GM18507 (cell line): ENCODE results near the gene FOLR2.

Source experiments
- DNase-seq: peaks from one replicate; pipeline ENCODE4 v3.0.0; 2011; ENCODE audit warnings: low read depth; ENCODE audit not compliant: insufficient read length; ENCODE audit errors: extremely low spot score
- FAIRE-seq: peaks from 2 replicates; lab custom pipeline; 2011; peaks lifted over from hg19 to GRCh38; lab: Jason Lieb, UNC

The FOLR2 gene

DNA sequence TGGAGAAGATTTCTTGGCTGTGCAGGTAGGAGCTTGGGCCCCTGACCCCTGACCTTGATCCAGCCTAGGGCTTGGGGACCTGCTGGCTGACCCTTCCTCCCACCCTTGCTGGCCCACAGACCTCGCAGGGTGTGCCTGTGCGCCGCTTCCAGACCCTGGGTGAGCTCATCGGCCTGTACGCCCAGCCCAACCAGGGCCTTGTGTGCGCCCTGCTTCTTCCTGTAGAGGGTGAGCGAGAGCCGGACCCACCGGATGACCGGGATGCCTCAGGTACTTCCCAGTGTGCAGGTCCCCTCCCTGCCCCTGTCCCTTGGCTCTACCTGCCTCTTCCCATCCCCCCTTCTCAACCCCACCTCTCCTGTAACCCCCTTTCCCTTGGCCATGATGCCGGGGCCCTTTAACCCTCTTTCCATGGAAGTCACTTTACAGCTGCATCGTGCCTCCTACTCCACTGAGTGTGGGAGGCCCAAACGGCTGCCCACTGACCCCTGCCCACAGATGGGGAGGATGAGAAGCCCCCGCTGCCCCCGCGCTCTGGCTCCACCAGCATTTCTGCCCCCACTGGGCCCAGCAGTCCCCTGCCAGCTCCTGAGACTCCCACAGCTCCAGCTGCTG is 11.7 kb downstream of the FOLR2 start:
- FAIRE-seq (no peak), DNase-seq (no peak)

DNA sequence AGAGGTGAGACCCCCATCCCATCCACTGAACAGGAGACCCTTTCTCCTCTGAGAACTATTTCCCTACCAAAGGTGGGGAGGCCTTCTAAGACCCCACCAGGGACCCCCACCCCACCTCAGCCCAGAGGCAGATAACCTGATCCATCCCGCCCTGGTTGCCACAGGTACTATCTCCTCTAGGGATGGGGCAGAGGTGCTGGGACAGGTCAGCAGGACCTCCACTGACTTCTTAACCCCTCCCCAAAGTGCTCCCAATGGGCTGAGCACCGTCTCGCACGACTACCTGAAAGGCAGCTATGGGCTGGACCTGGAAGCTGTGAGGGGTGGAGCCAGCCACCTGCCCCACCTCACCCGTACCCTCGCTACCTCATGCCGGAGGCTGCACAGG is 12.2 kb downstream of the FOLR2 start:
- DNase-seq: no peak
- FAIRE-seq: no peak

DNA sequence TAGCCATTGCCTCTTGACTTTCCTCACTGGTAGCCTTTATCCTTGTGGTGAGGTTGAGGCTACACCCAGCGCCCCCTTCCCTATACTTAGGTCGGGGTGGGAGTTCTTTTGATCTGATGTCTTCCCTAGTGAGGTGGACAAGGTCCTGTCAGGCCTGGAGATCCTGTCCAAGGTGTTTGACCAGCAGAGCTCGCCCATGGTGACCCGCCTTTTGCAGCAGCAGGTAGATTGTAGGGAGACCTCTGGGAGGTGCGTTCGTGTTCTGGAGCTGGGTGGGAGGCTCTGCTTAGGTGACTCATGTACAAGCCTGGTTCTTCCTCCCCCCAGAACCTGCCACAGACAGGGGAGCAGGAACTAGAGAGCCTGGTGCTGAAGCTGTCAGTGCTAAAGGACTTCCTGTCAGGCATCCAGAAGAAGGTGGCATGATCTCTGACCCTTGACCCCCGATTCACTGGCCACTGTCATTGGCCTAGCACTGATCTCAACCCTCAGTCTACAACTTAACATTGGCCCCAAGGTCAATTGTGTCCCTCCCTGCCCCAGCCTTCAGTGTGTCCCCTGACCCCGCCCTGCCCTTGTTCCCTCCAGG is 12.8 kb downstream of the FOLR2 start:
- DNase-seq (no peak), FAIRE-seq (no peak)

DNA sequence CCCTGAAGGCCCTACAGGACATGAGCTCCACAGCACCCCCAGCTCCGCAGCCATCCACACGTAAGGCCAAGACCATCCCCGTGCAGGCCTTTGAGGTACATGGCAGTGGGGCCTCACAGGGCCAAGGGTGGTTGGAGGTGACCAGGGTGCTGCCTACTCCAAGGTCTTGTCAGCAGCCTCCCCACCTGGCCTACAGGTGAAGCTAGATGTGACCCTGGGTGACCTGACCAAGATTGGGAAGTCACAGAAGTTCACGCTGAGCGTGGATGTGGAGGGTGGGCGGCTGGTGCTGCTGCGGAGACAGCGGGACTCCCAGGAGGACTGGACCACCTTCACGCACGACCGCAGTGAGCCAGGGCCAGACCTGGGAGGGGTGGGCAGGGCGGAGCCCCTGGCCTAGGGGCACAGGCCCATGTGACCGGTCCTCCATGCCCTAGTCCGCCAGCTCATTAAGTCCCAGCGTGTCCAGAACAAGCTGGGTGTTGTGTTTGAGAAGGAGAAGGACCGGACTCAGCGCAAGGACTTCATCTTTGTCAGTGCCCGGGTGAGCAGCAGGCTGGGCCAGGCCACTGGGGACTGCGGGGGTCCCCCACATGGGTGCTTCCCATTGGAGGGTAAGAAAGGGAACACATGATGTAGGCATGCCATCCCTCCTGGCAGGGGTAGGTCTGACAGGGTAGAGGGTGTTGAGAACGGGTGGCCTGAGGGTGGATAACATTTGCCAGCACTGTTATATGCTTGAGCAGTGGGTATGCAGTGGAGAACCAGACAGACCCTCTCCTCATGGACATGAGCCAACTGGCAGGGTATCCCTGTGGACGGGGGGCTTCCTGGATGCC is 13.6 kb downstream of the FOLR2 start:
- no peak for FAIRE-seq
- DNase-seq: no peak

DNA sequence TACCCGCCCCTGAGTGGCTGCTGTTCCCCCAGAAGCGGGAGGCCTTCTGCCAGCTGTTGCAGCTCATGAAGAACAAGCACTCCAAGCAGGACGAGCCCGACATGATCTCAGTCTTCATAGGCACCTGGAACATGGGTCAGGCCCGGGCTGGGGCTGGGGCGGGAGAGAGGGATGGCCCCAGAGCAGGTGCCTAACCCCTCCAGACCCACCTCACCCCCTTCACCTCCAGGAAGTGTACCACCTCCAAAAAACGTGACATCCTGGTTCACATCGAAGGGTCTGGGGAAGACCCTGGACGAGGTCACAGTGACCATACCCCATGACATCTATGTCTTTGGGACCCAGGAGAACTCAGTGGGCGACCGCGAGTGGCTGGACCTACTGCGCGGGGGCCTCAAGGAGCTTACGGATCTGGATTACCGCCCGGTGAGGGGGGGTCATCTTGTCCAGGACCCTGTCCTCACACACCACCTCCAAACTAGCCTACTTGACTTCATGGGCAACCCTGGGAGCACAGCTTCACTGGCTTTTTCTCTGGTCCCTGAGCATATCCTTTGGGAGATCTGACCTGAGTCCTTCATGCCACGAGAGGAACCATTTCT is 14.3 kb downstream of the FOLR2 start:
- no peak for DNase-seq
- no peak for FAIRE-seq

DNA sequence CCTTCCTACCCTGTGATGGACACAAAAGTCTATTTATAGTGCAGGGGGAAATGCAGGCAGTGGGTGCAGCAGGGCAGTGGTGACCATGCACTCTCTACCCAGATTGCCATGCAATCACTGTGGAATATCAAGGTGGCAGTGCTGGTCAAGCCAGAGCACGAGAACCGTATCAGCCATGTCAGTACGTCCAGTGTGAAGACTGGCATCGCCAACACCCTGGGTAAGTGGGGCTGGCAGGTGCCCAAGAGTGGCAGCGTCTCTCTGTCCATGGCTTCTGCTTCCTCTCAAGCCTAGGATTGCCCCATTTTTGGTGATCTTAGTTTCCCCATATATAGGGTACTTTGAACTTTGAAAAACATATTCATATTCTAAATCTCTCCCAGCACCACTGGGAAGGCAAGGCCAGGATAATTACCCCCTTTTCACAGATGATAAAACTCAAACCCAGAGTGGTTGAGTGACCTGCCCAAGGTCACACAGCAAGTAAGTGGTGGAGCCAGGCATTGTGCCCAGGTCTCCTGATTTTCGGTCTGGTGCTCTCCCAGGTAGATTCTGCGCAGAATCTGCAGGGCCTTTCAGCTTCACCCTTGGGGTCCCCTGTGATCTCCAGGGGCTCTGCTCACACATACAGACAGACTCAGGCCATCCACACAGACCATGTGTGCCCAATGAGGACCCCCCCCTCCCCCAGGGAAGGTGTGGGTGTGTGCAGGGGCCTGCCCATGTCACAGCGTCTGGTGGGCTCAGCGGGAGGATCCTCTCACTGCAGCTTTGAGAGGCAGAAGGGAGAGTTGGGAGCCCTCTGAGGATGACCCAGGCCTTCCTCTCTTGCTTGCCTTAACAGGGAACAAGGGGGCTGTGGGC is 15.0 kb downstream of the FOLR2 start:
- FAIRE-seq: no peak
- no peak for DNase-seq

DNA sequence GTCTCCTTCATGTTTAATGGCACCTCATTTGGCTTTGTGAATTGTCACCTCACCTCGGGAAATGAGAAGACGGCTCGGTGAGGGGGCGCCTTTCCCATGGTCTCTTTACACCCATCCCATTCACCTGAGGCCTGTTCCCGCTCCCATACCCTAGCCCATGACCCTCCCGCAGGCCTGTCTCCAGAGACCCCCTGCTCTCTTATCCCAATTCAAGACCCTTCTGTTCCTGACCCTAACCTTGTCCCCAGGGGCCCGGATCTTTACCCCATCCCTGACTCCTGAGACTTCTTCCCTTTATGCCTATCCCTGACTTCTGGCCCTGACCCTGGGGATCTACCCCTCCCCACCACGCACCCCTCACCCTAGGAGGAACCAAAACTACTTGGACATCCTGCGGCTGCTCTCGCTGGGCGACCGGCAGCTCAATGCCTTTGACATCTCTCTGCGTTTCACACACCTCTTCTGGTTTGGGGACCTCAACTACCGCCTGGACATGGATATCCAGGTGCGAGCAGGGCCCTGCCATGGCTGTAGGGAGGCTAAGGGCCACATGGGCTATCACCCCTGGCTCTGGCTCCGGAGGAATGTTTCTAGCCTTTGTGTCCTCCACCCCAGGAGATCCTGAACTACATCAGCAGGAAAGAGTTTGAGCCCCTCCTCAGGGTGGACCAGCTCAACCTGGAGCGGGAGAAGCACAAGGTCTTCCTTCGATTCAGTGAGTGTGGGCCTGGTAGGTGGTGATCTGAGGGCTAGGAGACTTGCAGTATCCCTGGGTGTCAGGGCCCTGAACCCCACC is 15.9 kb downstream of the FOLR2 start:
- DNase-seq (no peak), FAIRE-seq (no peak)

DNA sequence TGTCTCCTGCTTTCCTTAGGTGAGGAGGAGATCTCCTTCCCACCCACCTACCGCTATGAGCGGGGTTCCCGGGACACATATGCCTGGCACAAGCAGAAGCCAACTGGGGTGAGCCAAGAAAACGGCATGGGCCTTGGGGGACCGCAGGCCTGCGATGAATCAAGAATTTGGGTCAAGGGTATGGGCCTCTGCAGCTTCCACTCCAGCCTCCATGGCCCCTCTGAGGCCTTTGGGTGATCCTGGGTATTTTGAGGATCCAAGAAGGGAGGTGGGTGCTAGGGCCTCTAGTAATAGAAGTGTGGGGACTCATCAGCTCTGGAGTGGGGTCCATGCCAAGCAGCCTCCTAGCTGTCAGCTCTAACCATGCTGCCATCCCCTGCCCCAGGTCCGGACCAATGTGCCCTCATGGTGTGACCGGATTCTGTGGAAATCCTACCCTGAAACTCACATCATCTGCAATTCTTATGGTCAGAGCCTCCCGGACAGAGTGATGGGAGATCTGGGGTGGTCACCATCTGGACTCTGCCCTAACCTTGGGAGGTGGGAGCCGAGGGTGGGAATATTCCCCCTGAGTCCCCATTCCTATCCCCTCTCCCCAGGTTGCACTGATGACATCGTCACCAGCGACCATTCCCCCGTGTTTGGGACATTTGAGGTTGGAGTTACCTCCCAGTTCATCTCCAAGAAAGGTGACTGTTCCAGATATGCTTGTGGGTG is 16.6 kb downstream of the FOLR2 start:
- FAIRE-seq: no peak
- no peak for DNase-seq

DNA sequence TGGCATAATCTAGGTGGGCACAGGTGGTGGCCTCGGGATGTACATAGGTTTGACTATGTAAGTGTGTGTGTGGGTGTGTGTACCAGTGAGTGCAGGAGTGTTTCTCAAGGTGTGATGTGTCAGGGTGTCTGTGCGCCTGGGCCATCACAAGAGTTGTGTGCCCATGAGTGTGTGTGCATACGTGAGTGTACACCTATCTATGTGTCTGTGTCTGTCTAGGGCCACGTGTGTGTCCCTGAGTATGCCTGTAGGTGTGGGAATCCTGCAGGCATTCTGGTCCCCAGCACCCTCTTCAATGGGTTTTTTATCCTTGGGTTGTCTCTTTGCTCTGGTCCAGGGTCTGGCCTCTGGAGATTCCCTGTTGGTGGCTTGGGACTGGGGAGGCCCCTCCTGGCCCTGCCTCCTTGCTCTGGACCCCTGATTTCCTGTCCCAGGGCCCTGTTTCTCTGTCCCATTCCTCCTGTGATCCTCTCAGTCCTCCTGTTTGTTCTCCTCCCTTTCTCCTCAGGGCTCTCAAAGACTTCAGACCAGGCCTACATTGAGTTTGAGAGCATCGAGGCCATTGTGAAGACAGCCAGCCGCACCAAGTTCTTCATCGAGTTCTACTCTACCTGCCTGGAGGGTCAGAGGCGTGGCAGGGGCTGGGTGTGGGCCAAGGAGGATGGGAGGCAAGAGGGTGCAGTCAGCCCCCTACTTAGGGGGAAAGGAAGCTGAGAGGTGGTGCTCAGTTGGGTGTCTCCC is 17.3 kb downstream of the FOLR2 start:
- no peak for FAIRE-seq
- no peak for DNase-seq

DNA sequence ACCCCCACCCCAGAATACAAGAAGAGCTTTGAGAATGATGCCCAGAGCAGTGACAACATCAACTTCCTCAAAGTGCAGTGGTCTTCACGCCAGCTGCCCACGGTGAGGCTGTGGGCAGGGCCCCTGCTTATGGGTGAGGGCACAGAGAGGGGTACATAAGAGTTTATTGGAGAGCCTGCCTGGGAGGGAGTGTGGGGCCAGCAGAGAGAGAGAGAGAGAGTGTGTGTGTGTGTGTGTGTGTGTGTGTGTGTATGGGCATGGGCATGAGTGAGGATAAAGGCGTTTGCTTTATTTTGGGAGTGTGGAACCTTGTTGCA is 17.9 kb downstream of the FOLR2 start:
- FAIRE-seq: no peak

DNA sequence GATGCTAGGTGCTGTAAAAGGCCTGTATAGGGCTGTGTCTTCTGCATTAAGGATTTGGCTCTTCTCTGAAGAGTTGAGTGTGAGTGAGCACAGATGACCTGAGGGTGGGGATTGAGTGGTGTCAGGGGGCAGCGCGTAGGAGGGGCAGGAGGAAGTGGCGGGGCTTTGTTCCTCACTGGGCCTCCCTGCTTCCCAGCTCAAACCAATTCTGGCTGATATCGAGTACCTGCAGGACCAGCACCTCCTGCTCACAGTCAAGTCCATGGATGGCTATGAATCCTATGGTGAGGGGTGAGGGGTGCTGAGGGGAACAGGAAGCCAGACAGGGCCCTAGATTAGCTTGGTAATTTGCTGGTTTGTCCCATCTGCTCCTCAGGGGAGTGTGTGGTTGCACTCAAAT is 18.3 kb downstream of the FOLR2 start:
- FAIRE-seq (no peak), DNase-seq (no peak)

More for the DNA sequence above, 17.9 kb downstream of the FOLR2 start:
- DNase-seq: no peak

DNA sequence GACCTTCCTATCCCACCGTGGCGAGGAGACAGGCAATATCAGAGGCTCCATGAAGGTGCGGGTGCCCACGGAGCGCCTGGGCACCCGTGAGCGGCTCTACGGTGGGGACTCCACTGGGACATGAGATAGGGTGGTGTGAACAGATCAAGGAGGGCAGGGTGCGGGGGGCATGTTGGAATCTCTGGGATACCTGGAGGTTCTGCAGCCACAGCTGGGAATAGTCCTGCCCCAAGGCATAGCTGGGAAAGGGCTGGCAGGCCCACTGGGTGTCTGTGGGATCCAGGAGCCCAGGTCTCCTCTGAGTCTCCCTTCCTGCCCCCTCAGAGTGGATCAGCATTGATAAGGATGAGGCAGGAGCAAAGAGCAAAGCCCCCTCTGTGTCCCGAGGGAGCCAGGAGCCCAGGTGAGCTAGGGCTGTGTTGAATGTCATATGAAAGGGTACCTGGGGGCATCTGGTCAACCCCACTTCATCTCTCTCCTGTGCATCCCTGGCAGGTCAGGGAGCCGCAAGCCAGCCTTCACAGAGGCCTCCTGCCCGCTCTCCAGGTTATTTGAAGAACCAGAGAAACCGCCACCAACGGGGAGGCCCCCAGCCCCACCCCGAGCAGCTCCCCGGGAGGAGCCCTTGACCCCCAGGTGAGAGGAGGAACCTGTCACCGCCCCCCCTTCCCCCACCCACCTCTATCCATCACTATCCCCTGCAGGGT is 18.9 kb downstream of the FOLR2 start:
- FAIRE-seq (no peak), DNase-seq (no peak)

DNA sequence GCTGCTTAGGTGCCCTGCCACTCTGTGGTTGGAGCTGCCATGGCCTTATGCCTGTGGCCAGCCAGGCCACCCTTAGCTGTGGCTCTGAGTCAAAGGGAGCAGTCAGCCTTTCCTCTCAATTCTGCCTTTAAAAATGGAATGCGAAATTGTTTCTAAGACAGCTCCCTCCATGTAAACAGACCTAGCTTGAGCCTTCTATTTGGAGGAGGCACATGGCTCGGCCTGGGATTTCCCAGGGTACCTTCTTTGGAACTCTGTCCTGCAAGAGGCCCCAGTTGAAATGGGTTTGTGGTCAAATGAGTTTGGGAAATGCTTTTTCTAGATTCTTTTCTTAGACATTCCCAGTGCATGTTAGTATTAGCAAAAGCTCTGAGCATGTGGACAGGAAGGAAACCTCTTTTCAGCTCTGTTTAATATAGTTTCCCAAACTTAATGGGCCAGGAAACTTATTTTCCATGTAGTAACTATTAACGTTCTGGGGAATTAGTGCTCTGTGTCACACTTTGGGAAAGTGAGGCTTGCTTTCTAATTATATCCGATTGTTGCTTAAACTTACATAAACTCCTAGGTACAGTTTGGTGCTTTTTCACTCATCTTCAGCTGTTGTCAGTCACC is 19.6 kb downstream of the FOLR2 start:
- DNase-seq (no peak), FAIRE-seq (no peak)

DNA sequence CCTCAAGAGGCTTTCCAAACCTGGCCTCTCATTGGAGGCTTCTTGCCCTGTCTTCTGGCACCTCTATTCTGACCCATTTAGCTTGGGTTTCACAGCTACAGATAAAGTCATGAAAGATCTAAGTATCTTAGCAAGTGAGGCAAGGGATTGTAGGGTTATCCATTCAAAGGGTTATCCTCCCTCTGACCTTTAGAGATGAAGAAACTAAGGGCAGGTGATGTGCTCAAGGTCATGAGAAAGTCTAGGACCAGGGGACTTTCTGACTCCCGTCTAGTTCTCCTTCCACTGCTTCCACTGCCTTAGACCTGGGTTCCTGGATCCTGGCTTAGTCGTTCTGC is 20.1 kb downstream of the FOLR2 start:
- FAIRE-seq (no peak), DNase-seq (no peak)

DNA sequence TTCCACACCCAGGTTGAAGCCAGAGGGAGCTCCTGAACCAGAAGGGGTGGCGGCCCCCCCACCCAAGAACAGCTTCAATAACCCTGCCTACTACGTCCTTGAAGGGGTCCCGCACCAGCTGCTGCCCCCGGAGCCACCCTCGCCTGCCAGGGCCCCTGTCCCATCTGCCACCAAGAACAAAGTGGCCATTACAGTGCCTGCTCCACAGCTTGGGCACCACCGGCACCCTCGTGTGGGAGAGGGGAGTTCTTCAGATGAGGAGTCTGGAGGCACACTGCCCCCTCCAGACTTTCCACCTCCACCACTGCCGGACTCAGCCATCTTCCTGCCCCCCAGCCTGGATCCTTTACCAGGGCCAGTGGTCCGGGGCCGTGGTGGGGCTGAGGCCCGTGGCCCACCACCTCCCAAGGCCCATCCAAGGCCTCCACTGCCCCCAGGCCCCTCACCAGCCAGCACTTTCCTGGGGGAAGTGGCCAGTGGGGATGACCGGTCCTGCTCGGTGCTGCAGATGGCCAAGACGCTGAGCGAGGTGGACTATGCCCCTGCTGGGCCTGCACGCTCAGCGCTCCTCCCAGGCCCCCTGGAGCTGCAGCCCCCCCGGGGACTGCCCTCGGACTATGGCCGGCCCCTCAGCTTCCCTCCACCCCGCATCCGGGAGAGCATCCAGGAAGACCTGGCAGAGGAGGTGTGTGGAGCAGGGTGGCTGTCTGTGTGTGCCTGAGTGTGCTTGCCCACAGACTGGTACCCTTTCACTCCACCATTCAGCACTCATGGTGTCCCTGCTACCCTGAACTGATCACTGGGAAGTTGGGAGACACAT is 20.7 kb downstream of the FOLR2 start:
- FAIRE-seq: no peak
- DNase-seq: no peak

DNA sequence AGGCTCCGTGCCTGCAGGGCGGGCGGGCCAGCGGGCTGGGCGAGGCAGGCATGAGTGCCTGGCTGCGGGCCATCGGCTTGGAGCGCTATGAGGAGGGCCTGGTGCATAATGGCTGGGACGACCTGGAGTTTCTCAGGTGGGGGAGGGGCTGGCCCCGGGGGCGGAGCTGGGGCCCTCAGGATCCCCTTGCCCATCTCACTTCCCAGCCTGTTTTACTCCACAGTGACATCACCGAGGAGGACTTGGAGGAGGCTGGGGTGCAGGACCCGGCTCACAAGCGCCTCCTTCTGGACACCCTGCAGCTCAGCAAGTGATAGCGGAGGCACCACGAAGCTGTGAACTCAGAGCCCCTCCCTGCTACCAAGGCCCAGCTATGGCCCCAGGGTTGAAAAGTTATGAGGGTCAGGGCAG is 21.5 kb downstream of the FOLR2 start:
- DNase-seq: peak; percentile 75
- FAIRE-seq: peak; percentile 68
